Epithelial cell of esophagus (primary cell): ENCODE results near the gene HGF.
"Not testable (repeated sequence)": the region's sequence is repeated elsewhere in the genome, so short reads cannot be mapped to it uniquely, and the experiment has no call there.

Source experiments
- DNase-seq: peaks from one replicate; pipeline ENCODE4 v3.0.0; 2010; ENCODE audit warnings: low read depth
- H3K4me3 ChIP-seq: 2 replicates; pipeline ENCODE4 v1.5.1; 2011; ENCODE audit warnings: mild to moderate bottlenecking, low read length, control low read depth
- CTCF ChIP-seq: IDR thresholded peaks from 2 replicates; pipeline ENCODE4 v1.5.1; 2011; ENCODE audit warnings: low read depth, mild to moderate bottlenecking, low read length, control low read depth, inconsistent platforms; ENCODE audit not compliant: insufficient read depth; ENCODE audit errors: missing control alignments

The HGF gene

GRCh38 chr7:81769891-81770727 lies at the start of gene HGF:
Gene HGF, minus strand, starts transcription at chr7:81770047. Its CDS starts 76 bp downstream, at chr7:81769971.
- TF ChIP-seq CTCF, result no peak
- DNase-seq, result no peak
- H3K4me3 ChIP-seq, result no peak within 1 kb of the TSS

GRCh38 chr7:81816312-81816711 lies 46.5 kb upstream of the HGF start:
- no peak overlapping the region for H3K4me3 ChIP-seq
- peak; percentile 5 for DNase-seq
- TF ChIP-seq CTCF, result no peak

- not testable (repeated sequence) for H3K4me3 ChIP-seq, DNase-seq
Measured at GRCh38 chr7:81812866-81813476, 43.1 kb upstream of the HGF start.

- DNase-seq, result no peak
- TF ChIP-seq CTCF, result no peak
- H3K4me3 ChIP-seq, result no peak overlapping the region
Measured at GRCh38 chr7:81811956-81812865, 42.4 kb upstream of the HGF start.

GRCh38 chr7:81810476-81811155 lies 40.8 kb upstream of the HGF start:
- H3K4me3 ChIP-seq, result no peak overlapping the region
- no peak for TF ChIP-seq CTCF
- no peak for DNase-seq

- not testable (repeated sequence) for DNase-seq, H3K4me3 ChIP-seq
Measured at GRCh38 chr7:81808310-81808709, 38.5 kb upstream of the HGF start.

GRCh38 chr7:81803267-81803666 lies 33.4 kb upstream of the HGF start:
- DNase-seq, result no peak
- no peak overlapping the region for H3K4me3 ChIP-seq
- TF ChIP-seq CTCF, result no peak
